NCI-H1694 treated with DMSO at 0.1 percent for 48 hours (cell line): ENCODE data around the gene HK2.
"Not testable (repeated sequence)": the region's sequence is repeated elsewhere in the genome, so short reads cannot be mapped to it uniquely, and the experiment has no call there.

Experiments
- DNase-seq: peaks from one replicate; lab custom pipeline; 2025; lab: John Stamatoyannopoulos, UW

HK2 gene

GRCh38 chr2:74895001-74895400 is 61.1 kb downstream of the HK2 start:
- no peak for DNase-seq

- no peak for DNase-seq
These were observed 62.3 kb downstream of the HK2 start for GRCh38 chr2:74896232-74896631.

- DNase-seq, result not testable (repeated sequence)
These were observed 66.3 kb downstream of the HK2 start for GRCh38 chr2:74900225-74900624.

- DNase-seq, result no peak
These were observed 68.4 kb downstream of the HK2 start for GRCh38 chr2:74902281-74902860.

GRCh38 chr2:74906395-74906794 is 72.5 kb downstream of the HK2 start:
- no peak for DNase-seq

- not testable (repeated sequence) for DNase-seq
These were observed 73.6 kb downstream of the HK2 start for GRCh38 chr2:74907560-74907959.

- no peak for DNase-seq
These were observed 75.0 kb downstream of the HK2 start for GRCh38 chr2:74908748-74909444.

GRCh38 chr2:74910245-74910644 is 76.3 kb downstream of the HK2 start:
- DNase-seq, result no peak

GRCh38 chr2:74911061-74911460 is 77.1 kb downstream of the HK2 start:
- peak; percentile 35 for DNase-seq

GRCh38 chr2:74915743-74916142 is 81.8 kb downstream of the HK2 start:
- DNase-seq, result no peak

GRCh38 chr2:74916394-74916793 is 82.5 kb downstream of the HK2 start:
- no peak for DNase-seq

GRCh38 chr2:74917702-74918619 is 84.0 kb downstream of the HK2 start:
- DNase-seq, result no peak

- peak; percentile 55 for DNase-seq
These were observed 85.9 kb downstream of the HK2 start for GRCh38 chr2:74919827-74920226.

- DNase-seq, result no peak
These were observed 87.4 kb downstream of the HK2 start for GRCh38 chr2:74921236-74921736.

- no peak for DNase-seq
These were observed 88.8 kb downstream of the HK2 start for GRCh38 chr2:74922592-74923227.

GRCh38 chr2:74924463-74925265 is 90.7 kb downstream of the HK2 start:
- DNase-seq, result no peak

- DNase-seq, result no peak
These were observed 91.4 kb downstream of the HK2 start for GRCh38 chr2:74925361-74925786.

- no peak for DNase-seq
These were observed 93.7 kb downstream of the HK2 start for GRCh38 chr2:74927621-74928020.

- DNase-seq, result no peak
These were observed 97.0 kb downstream of the HK2 start for GRCh38 chr2:74930811-74931486.

GRCh38 chr2:74931940-74932339 is 98.0 kb downstream of the HK2 start:
- no peak for DNase-seq

- no peak for DNase-seq
These were observed 102.1 kb downstream of the HK2 start for GRCh38 chr2:74935975-74936391.
